ENCODE data around the gene PPM1F.
"Not testable (repeated sequence)": the region's sequence is repeated elsewhere in the genome, so short reads cannot be mapped to it uniquely, and the experiment has no call there.

The PPM1F gene

DNA sequence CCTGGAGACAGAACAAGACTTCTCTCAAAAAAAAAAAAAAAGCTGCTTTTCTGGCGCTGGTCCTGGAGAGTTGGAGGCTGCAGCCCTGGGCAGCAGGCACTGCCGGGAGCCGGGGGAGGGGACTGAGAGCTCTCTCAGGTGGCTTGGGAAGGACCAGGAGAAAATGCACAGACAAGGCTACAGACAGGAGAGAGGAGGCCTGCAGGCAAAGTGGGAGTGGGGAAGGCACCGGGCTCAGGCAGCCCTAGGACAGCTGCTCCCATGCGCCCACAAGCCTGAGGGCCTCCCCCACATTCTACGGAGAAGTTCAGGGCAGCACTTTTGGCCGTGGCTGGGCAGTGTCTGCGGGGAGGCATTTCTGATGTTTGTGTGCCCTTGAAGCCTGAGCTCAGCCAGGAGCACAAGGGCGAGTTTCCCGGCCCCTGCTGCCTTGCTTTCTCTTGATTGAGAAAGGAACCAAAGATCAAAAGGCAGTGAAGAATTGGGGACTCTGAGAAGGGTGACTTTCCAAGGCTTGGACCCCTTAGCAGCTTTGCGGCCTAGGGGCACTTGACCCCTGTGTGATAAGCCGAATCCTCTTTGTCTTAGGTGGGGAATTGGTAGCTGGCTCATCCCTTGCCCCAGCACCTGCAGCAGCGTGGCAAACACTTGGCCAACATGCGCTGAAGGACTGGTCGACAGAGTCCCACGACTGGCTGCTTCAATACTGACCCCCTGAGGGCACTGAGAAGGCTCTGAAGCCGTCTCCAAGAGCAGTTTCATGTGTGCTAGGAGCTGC is 35.3 kb downstream of the PPM1F start:
- no peak for DNase-seq

DNA sequence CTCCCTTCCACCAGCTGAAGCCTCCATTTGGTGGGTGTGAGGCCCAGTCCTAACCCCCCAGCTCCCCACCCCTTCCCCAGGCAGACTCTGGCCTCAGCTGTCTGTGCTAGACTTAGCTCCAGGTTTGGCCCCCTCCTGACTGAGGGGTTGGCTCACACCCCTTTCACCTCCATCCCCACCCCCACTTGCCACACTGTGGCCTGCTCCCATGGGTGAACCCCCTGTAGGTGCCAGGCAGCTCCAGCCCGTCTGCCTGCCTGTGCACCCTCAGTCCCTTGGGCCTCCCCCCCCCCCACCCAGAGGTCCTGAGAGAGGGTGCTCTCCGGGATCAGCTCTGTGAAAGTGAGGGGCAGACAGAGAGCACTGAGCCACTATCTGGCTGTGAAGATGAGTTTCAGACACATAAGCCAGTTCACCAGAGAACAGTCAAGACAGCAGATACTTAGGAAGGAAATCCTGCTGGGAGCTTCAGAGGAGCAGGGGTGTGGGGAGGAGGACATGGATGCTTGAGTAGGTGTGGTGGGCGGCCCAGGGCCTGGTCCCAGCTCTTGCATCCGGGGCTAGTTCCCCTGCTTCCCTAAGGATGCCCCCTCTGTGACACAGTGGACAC is 36.2 kb downstream of the PPM1F start:
- no peak for DNase-seq

DNA sequence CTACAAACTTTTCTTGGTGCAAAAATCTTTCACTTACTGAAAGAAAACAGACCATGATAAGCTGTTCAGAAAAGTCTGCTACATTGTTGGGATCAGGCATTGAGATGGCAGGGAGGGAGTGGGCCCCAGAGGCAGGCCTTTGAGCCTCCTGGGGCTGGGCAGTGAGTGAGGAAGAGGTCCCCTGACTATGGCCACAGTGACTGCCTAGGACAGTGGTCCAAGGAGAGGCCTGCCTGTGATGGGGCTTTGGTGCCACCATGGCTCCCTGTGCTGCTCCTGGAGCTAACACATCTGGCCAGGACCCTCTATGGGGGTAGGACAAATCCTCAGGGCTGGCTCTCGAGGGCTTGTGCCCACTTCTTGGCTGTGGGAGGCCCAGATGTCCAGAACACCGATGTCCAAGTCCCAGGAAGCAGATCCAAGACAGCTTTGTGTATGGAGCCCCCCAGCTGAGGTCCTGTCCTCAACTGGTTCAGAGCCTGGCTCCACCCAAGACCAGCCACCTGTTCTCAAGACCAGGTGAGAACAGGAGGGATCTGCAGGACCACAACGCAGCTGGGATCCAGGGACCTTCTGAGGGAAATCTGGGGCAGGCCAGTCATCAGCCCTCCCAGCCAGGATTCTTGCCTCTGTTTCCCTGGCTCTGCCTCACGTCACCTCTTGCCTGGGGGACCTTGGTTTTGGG is 36.9 kb downstream of the PPM1F start:
- no peak for DNase-seq

DNA sequence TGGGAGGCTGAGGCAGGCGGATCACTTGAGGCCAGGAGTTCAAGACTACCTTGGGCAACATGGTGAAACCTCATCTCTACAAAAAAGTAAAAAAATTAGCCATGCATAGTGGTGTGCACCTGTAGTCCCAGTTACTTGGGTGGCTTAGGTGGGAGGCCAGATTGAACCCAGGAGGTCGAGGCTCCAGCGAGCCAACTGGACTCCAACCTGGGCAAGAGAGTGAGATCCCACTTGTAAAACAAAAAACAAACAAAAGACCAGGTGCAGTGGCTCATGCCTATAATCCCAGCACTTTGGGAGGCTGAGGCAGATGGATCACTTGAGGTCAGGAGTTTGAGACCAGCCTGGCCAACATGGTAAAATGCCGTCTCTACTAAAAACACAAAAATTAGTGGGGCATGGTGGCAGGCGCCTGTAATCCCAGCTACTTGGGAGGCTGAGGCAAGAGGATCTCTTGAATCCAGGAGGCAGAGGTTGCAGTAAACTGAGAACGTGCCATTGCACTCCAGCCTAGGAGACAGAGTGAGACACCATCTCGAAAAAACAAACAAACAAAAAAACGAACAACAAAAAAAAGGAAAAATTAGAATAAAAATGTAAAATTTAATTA is 38.5 kb downstream of the PPM1F start:
- not testable (repeated sequence) for DNase-seq

DNA sequence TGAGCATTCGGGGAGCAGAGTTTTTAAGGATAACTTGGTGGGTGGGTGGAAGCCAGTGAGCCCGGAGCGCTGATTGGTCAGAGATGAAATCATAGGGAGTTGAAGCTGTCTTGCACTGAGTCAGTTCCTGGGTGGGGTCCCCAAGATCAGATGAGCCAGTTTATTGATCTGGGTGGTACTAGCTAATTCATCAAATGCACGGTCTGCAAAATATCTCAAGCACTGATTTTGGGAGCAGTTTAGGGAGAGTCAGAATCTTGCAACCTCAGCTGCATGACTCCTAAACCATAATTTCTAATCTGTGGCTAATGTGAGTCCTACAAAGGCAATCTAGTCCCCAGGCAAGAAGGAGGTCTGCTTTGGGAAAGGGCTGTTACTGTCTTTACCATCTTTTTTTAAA is 42.3 kb downstream of the PPM1F start:
- DNase-seq, result not testable (repeated sequence)

DNA sequence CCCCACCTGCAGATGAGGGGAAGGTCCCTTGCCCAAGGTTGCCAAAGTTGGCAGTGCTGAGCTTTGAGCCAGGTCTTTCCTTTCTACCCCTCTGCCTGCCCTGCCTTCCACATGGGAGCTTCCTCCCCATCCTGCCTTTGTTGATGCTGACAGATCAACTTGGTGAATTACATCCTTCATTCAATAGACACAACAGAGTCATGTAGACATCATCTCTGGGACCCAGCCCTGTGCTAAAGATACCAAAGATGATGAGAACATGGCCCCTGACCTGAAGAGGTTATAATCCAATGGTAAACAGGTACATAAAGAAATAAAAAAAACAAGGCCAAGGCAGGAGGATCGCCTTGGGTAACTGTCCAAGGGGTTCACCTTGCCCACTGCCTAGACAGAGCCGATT is 42.8 kb downstream of the PPM1F start:
- DNase-seq, result no peak

DNA sequence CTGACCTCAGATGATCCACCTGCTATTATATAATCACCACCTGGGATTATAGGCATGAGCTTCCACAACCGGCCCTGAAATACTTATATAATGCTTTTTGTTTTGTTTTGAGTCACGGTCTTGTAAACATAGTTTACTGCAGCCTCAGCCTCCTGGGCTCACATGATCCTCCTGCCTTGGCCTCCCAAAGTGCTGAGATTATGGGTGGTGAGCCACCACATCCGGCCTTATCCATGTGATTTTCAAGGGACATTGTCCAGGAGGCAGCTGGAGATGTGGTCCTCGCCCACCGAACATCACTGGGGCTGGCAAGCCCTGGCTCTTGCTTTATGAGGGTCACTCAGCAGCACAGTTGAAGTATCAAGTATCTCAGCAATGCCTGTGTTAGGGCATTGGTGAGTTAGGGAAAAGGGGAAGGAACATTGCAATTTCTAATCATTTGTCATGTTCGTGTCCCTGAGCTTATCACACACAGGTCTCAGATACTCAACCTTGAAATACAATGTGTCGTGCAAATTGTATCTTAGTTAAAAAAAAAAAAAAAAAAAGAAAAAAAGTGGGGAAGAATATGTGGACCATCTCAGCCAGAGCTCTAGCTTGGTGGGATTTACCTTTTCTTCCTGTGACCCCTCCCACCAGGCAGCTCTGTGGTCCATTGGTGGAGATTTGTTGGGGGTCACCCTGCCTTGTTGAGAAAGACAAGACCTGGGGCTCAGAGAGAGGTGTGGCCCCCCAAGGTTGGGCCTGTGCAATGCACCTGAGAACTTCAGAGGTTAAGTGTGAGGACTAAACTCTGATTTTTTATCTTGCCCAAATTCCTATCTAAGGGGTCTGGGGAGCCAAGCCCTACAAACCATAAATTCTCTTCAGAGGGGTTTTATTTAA is 44.8 kb downstream of the PPM1F start:
- DNase-seq, result no peak

DNA sequence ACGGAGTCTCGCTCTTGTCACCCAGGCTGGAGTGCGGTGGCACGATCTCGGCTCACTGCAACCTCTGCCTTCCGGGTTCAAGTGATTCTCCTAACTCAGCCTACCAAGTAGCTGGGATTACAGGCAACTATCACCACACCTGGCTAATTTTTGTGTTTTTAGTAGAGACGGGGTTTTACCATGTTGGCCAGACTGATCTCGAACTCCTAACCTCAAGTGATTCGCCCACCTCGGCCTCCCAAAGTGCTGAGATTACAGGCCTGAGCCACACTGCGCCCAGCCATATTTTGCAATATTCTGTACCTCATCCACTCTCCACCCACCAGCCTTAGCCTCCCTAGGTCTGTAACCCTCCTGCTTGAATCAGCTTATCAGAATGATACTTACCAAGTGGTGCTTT is 47.4 kb downstream of the PPM1F start:
- DNase-seq, result not testable (repeated sequence)

DNA sequence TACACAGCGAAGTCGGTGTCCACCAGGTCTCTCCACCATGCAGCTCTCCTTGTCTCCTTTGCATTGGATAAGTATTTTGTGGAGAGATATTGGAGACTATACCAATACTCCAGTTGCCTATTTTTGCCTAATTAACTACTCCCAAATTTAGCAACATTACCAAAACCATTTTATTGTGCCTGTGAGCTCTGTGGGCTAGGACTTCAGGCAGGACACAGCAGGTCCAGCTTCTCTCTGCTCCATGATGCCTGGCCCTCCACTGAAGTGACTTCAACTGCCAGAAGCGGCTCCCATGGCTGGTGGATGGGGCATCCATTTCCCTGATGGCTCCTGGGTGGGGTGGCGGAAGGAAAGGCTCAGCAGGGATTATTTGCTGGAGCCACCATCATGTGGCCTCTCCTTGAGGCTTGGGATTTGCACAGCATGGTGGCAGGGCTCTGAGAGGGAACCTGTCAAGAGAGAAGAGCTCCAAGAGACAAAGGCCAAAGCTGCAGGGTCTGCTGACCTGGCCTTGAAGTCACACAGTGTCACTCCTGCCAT is 48.3 kb downstream of the PPM1F start:
- no peak for DNase-seq

DNA sequence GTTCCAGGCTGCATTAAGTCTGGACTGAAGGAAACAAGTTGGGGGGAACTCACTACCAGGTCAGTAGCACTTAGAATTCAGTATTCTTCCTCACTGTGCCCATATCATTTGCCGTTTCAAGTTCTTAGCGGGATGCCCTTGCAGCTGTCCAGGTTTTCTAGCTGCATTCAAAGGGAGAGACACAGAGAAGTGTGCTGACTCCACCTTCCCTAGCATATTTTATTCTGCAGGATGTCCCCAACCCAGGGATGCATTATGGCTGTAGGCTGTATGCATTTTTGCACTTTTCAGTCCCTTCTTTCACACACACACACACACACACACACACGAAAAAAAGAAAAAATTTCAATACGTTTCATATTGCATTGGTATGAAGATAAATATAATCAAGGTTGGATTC is 49.4 kb downstream of the PPM1F start:
- no peak for DNase-seq

DNA sequence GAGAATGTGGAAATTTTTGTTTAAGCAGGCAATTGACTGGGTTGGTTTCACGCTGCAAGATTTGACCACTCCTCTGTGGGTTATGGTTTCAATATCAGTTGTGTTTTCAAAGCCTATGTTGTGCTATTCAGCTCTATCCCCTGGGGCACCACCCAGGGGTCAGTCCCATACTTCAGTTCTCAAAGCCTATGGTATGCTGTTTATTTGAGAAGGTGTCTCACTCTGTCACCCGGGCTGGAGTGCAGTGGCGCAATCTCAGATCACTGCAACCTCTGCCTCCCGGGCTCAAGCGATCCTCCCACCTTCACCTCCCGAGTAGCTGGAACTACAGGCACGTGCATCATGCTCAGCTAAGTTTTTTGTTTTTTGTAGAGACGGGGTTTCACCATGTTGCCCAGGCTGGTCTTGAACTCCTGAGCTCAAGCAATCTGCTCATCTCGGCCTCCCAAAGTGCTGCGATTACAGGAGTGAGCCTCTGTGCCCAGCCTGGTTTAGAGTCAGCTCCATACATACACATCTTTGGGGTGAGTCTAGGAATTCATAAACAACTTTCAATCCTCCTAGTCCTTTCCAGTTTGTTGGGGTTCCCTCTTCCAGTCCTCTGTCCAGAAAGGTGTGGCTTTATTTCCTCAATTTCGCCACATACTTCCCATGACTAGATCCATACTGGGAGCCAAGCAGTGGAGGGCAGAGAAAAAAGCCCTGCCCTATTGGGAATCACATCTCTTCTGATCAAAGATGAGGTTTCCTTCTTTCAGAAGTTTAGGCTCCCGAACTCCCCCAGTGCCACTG is 50.2 kb downstream of the PPM1F start:
- no peak for DNase-seq

DNA sequence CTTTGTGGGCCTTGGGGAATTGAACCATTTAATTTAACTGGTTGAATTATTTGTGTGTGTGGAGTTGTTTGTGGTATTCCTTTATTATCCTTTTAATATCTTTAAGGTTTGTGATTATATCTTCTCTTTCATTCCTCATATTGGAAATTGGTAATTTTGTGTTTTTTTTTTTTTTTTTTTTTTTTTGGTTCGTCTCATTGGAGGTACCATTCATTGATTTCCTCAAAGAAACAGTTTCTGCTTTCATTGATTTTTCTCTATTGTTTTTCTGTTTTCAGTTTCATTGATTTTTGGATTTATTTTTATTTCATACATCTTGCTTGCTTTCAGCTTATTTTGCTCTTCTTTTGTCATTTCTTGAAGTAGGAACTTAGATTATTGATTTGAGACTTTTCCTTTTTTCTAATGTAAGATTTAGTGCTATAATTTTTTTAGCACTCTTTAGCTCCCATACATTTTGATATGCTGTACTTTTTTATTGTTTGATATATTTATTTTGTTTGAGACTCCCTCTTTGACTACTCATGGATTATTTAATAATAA is 54.2 kb downstream of the PPM1F start:
- DNase-seq, result no peak

DNA sequence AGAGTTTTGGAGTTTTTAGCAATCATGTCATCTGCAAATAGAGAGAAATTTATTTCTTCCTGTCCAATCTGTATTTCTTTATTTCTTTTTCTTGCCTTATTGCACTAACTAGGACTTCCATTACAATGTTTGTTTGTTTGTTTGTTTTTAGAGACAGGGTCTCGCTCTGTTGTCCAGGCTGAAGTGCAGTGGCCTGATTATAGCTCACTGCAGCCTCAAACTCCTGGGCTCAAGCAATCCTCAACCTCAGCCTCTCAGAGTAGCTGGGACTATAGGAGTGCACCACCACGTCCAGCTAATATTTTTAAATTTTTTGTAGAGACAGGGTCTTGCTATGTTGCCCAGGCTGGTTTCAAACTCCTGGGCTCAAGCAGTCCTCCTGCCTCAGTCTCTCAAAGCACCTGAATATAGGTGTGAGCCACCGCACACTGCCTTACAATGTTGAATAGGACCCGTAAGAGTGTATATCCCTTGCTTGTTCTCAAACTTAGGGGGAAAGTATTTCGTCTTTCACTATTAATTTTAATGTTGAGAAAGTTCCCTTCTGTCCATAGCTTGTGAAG is 55.6 kb downstream of the PPM1F start:
- DNase-seq, result no peak

DNA sequence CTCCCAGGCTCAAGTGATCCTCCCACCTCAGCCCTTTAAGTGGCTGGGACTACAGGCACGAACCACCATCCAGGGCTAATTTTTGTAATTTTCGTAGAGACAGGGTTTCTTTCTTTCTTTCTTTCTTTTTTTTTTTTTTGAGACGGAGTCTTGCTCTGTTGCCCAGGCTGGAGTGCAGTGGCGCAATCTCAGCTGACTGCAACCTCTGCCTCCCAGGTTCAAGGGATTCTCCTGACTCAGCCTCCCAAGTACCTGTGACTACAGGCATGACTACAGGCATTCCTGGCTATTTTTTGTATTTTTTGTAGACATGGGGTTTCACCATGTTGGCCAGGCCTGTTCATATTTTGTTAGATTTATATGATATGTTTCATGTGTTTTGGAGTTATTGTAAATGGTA is 56.4 kb downstream of the PPM1F start:
- not testable (repeated sequence) for DNase-seq

DNA sequence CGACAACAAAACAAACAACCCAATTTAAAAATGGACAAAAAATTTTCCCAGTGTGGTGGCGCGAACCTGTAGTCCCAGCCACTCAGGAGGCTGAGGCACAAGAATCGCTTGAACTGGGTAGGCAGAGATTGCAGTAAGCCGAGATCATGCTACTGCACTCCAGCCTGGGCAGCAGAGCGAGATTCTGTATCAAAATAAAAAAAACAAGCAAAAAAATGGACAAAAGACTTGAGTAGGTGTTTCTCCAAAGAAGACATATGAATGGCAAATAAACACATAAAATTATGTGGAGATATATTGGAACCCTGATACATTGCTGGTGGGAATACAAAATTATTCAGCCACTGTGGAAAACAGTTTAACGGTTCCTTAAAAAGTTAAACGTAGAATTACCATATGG is 57.8 kb downstream of the PPM1F start:
- DNase-seq, result no peak

DNA sequence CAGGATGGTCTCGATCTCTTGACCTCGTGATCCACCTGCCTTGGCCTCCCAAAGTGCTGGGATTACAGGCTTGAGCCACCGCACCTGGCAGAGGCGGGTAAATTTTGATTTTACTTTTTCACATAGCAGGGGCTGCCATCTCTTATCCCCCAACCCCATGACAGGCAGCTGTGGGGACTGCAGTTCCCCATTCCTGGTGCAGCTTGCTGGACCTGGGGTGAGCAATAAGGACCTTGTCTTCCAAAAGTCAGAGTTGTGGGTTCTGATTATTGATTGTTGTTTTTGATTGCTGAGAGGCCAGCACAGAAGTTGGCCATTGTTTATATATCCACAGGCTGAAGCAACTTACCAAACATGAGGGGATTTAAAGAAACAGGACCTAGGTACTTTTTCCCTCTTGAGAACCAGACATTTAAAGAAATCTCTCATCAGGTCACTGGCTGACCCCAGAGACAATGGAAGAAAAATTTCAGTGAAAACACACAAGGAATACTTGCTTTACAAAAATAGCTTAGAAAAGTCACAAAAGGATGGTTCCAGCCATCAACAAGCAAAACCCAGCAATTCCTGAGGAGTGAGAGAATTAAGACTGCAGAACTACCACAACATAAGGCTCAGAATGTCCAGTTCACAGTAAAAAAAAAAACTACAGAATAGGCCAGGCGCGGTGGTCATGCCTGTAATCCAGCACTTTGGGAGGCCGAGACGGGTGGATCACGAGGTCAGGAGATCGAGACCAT is 63.2 kb downstream of the PPM1F start:
- no peak for DNase-seq

DNA sequence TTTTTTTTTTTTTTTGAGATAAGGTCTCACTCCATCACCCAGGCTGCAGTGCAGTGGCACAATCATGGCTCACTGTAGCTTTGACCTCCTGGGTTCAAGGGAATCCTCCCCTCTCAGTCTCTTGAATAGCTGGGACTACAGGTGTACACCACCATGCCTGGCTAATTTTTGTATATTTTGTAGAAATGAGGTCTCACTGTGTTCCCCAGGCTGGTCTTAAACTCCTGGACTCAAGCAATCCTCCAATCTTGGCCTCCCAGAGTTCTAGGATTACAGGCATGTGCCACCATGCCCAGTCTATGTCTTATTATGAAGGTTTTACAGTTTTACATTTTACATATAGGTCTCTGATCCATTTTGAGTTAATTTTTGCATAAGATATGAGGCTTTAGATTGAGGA is 64.8 kb downstream of the PPM1F start:
- DNase-seq, result no peak

DNA sequence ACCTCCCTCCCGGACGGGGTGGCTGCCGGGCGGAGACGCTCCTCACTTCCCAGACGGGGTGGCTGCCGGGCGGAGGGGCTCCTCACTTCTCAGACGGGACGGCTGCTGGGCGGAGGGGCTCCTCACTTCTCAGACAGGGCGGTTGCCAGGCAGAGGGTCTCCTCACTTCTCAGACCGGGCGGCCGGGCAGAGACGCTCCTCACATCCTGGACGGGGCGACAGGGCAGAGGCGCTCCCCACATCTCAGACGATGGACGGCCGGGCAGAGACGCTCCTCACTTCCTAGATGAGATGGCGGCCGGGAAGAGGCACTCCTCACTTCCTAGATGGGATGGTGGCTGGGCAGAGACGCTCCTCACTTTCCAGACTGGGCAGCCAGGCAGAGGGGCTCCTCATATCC is 68.7 kb downstream of the PPM1F start:
- DNase-seq, result not testable (repeated sequence)

DNA sequence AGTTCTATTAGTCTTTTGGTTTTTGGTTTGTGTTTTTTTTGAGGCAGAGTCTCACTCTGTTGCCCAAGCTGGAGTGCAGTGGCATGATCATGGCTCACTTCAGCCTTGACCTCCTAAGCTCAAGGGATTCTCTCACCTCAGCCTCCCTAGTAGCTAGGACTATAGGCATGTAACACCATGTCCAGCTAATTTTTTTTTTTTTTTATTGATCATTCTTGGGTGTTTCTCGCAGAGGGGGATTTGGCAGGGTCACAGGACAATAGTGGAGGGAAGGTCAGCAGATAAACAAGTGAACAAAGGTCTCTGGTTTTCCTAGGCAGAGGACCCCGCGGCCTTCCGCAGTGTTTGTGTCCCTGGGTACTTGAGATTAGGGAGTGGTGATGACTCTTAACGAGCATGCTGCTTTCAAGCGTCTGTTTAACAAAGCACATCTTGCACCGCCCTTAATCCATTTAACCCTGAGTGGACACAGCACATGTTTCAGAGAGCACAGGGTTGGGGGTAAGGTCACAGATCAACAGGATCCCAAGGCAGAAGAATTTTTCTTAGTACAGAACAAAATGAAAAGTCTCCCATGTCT is 69.8 kb downstream of the PPM1F start:
- not testable (repeated sequence) for DNase-seq

Measured in CD4-positive, alpha-beta T cell treated with Interleukin-10 for 1 hour (primary cell).